Suppressor macrophage (primary cell): Measurements from ENCODE around the gene OTUD1.

Experiments
- DNase-seq, 4 experiments: peaks; one replicate each; pipeline ENCODE4 v3.0.0-alpha.2; 2020 to 2022

OTUD1 gene

GRCh38 chr10:23421397-23421796 lies 17.5 kb upstream of the OTUD1 start:
- no peak for DNase-seq

GRCh38 chr10:23422003-23422411 lies 16.9 kb upstream of the OTUD1 start:
- DNase-seq, result no peak

- peak in 1 of 4 experiments; percentile 7 for DNase-seq
Measured at GRCh38 chr10:23432166-23432565, 6.7 kb upstream of the OTUD1 start.

GRCh38 chr10:23432639-23433038 lies 6.2 kb upstream of the OTUD1 start:
- DNase-seq, result peak; percentile 54 to 87 (median 72)

GRCh38 chr10:23433701-23434100 lies 5.2 kb upstream of the OTUD1 start:
- DNase-seq, result peak in 3 of 4 experiments; percentile 32 to 62 (median 55)

- no peak for DNase-seq
Measured at GRCh38 chr10:23435378-23435777, 3.5 kb upstream of the OTUD1 start.

- no peak for DNase-seq
Measured at GRCh38 chr10:23436983-23437382, 1.9 kb upstream of the OTUD1 start.

GRCh38 chr10:23437963-23438546 lies 820 bp upstream of the OTUD1 start:
- no peak for DNase-seq

GRCh38 chr10:23439452-23439960 lies 631 bp downstream of the OTUD1 start:
- peak; percentile 23 to 68 (median 46) for DNase-seq

GRCh38 chr10:23439961-23440889 lies 1.4 kb downstream of the OTUD1 start:
- peak in 3 of 4 experiments; percentile 19 to 66 (median 19) for DNase-seq

- no peak for DNase-seq
Measured at GRCh38 chr10:23441251-23441650, 2.4 kb downstream of the OTUD1 start.

GRCh38 chr10:23442936-23443335 lies 4.1 kb downstream of the OTUD1 start:
- DNase-seq, result no peak

GRCh38 chr10:23445591-23445990 lies 6.7 kb downstream of the OTUD1 start:
- DNase-seq, result no peak

- DNase-seq, result no peak
Measured at GRCh38 chr10:23448323-23448722, 9.4 kb downstream of the OTUD1 start.

GRCh38 chr10:23448802-23449570 lies 10.1 kb downstream of the OTUD1 start:
- DNase-seq, result peak; percentile 18 to 75 (median 55)

GRCh38 chr10:23452033-23452655 lies 13.3 kb downstream of the OTUD1 start:
- peak in 1 of 4 experiments; percentile 5 for DNase-seq

- DNase-seq, result no peak
Measured at GRCh38 chr10:23453465-23453864, 14.6 kb downstream of the OTUD1 start.

GRCh38 chr10:23457632-23458417 lies 18.9 kb downstream of the OTUD1 start:
- no peak for DNase-seq

- no peak for DNase-seq
Measured at GRCh38 chr10:23459308-23459939, 20.5 kb downstream of the OTUD1 start.

- DNase-seq, result no peak
Measured at GRCh38 chr10:23461557-23461956, 22.7 kb downstream of the OTUD1 start.

GRCh38 chr10:23467012-23467411 lies 28.1 kb downstream of the OTUD1 start:
- peak; percentile 6 to 39 (median 32) for DNase-seq
